Fibroblast of pulmonary artery (primary cell): Measurements from ENCODE around the gene SMYD3.
A peak's percentile ranks its signal among the peaks of the same experiment; 100 is the strongest.

Experiments
- DNase-seq: peaks from one replicate; pipeline ENCODE4 v3.0.0-alpha.2; 2010; ENCODE audit warnings: low read depth
- H3K4me3 ChIP-seq: replicated peaks from 2 replicates; pipeline ENCODE4 v1.5.1; 2011; ENCODE audit warnings: low read depth, mild to moderate bottlenecking, control low read depth, low read length, moderate library complexity
- TF ChIP-seq, protein P1 (sequence below): IDR thresholded peaks from 2 replicates; pipeline ENCODE4 v1.5.1; 2011; ENCODE audit warnings: mild to moderate bottlenecking, control low read depth, low read length, inconsistent platforms; ENCODE audit errors: missing control alignments

Gene SMYD3

DNA sequence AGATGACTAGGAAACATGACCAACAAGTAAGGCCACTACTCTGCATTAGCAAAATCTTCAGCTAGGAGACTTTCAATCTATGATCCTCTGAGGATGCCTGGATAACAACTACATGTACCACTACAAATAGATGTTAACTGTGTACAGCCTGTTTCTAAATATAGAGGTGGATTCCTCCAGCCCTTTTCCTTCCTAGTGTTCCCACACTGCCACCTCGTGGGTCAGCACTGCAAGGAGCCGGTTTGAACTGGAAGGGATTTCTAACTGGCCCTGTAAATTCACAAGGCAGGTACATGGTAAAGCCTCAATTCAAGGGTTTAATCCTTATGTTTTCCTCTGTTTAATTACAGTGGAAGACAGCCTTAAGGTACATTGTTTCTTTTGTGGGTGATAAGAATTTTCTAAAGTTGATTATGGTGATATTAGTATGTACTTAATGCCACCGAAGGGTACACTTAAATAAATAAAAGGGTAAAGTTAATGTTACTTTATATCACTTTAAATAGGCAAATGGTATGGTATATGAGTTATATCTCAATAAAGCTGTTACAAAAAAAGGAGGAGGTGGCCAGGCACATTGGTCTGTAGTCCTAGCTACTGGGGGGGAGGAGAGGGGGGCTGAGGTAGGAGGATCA is 14.4 kb downstream of the SMYD3 start:
- DNase-seq, result peak; percentile 86
- TF ChIP-seq, protein P1, sequence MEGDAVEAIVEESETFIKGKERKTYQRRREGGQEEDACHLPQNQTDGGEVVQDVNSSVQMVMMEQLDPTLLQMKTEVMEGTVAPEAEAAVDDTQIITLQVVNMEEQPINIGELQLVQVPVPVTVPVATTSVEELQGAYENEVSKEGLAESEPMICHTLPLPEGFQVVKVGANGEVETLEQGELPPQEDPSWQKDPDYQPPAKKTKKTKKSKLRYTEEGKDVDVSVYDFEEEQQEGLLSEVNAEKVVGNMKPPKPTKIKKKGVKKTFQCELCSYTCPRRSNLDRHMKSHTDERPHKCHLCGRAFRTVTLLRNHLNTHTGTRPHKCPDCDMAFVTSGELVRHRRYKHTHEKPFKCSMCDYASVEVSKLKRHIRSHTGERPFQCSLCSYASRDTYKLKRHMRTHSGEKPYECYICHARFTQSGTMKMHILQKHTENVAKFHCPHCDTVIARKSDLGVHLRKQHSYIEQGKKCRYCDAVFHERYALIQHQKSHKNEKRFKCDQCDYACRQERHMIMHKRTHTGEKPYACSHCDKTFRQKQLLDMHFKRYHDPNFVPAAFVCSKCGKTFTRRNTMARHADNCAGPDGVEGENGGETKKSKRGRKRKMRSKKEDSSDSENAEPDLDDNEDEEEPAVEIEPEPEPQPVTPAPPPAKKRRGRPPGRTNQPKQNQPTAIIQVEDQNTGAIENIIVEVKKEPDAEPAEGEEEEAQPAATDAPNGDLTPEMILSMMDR, result peak; percentile 96
- no peak overlapping the region for H3K4me3 ChIP-seq

DNA sequence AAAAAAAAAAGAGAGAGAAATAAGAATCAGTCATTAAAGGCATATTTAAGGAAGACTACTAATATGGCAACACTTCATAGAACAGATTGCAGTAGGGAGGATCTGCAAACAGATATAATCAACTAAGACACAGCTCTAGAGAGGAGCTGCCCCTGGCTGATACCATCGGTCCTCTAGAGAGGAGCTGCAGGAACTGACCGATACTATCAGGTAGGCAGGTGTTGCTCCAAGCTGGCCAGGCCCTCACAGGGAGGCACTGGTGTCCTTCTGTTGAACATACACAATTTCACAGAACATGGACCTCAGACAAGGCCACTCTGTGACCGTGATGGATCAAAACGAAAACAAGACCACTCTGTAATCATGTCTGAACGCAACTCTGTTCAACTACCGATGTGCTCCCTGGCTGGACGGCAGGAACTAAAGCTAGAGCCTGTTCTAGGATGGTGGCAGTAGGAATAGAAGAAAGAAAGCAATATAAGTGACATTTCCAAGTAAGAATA is 15.5 kb downstream of the SMYD3 start:
- TF ChIP-seq, protein P1, result no peak

DNA sequence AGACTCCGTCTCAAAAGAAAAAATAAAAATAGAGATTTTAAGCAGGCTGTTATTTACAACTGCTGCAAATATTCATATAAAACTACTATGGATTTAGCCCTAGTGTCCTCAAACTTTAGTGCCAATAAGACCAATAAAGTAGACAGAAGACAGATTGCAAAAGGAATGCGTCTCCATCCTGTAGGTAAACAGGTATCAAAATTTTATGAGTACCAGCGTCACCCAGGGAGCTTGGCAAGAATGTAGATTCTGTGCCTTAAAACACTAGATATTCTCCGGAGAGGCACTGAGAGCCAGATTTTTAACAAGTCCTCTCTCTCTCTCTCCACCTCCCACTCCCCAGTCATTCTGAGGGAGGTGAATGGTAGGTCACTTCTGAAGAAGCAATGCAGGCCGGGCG is 18.4 kb downstream of the SMYD3 start:
- TF ChIP-seq, protein P1, result no peak
- H3K4me3 ChIP-seq, result no peak overlapping the region
- no peak for DNase-seq

More for the DNA sequence above, 15.5 kb downstream of the SMYD3 start:
- no peak for DNase-seq
- no peak overlapping the region for H3K4me3 ChIP-seq

DNA sequence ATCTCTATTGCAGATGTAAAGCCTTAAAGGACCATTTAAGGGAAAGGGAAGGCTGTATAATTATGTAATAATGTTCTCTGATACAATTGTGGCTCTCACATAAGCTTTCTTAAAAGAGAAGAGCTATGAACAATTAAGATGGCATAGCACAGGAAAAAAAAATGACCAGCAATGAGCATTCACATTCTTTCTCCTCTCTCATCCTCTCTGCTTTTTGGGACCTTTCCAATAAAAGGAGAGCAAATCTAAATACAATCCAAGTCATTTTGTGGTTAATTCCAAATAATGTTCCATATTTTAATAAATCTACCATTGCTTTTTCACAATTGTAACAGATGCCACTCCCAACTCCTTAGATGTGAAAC is 23.5 kb downstream of the SMYD3 start:
- TF ChIP-seq, protein P1, result no peak
- peak; percentile 17 for DNase-seq
- H3K4me3 ChIP-seq, result peak overlapping the region; percentile 1

DNA sequence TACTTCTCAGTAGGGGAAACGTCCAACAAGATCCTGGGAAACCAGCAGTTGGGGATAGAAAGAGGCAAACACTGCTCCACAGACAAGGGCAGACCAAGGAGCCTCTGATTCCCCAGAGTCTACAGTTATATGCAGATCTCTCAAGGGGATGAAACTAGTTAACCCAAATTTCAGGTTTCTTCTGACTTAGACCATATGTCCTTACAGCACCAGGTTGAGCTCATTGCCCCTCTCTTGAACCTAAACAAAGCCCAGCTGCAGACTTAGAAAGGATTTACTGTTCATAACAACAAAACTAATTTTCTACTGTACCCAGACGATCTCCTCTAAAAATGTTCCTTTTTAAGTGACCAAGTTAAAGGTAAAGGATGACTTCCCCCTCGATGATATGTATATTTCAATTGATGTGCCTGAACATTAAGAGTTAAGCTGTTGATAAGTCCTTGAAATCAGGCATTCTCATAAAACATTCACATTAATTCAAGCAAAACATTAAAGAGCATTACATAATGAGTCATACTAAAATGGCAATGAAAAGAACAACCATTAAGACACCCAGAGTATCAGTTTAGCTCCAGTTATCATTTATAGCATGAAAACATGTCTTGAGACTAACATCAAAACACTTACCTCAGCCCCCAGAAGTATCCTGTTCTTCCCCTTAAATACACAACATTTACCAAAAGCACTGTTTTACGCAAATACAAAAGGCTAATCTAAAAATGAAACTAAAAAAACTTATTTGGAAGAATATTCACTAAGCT is 24.1 kb downstream of the SMYD3 start:
- H3K4me3 ChIP-seq, result peak overlapping the region; percentile 1

DNA sequence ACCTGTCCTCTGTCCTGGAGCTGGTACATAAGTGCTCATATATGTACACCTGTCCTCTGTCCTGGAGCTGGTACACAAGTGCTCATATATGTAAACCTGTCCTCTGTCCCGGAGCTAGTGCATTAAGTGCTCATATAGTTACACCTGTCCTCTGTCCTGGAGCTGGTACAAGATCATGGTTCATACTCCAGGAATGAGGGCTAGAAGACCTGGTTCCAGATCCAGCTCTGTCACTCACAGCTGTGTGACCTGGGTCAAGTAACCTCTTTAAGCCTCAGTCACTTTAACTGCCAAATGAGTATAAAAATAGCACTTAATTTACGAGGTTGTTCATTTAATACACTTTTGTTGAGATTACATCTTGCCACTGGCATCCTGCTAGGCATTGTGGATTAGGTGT is 28.0 kb downstream of the SMYD3 start:
- TF ChIP-seq, protein P1, result no peak
- no peak for DNase-seq
- no peak overlapping the region for H3K4me3 ChIP-seq

More for the DNA sequence above, 24.1 kb downstream of the SMYD3 start:
- TF ChIP-seq, protein P1, result no peak
- DNase-seq, result no peak
